Endothelial cell of umbilical vein (primary cell): ENCODE results near the gene ABCG2. TPM values are rescaled to one million over a fixed set of nuclear protein-coding genes. Genes with fewer than 3 reads are reported as not detected.

Experiments used
- BruUV-seq: library from RNA; stranded (reverse); fragments of 400-500 nt; replicated peaks from 2 replicates; lab custom pipeline; 2021; lab: Mats Ljungman, UMichigan
- CTCF ChIA-PET: fragments of 300-600, 350-600 bp; sonication (Branson Sonifier 250); formaldehyde crosslinking; loops from one replicate; lab custom pipeline; 2021; ENCODE audit warnings: antibody characterized with exemption, inconsistent platforms; lab: Charles Lee
- POLR2A ChIA-PET: fragments of 300-600, 350-600 bp; sonication (Branson Sonifier 250); formaldehyde crosslinking; loops from one replicate; lab custom pipeline; 2021; ENCODE audit warnings: antibody characterized with exemption, inconsistent platforms; lab: Charles Lee
- DNase-seq: peaks from one replicate; pipeline ENCODE4 v3.0.0-alpha.2; 2011; ENCODE audit warnings: low read depth, low spot score
- FAIRE-seq: peaks from 2 replicates; lab custom pipeline; 2011; peaks lifted over from hg19 to GRCh38; lab: Jason Lieb, UNC
- H2AFZ ChIP-seq: 2 replicates; pipeline ENCODE4 v1.6.0; 2012; ENCODE audit warnings: low read depth, low read length, control low read depth, inconsistent platforms
- H3K27ac ChIP-seq: 2 replicates; pipeline ENCODE4 v1.5.1; 2011; ENCODE audit warnings: low read depth, mild to moderate bottlenecking, control low read depth, low read length, moderate library complexity; ENCODE audit not compliant: insufficient read depth
- H3K27me3 ChIP-seq, 2 experiments: 2 replicates each; pipeline versions ENCODE4 v1.6.0 to v1.6.1; 2011; ENCODE audit warnings: low read length in 2 of 2, mixed read lengths in 1 of 2; ENCODE audit not compliant: control insufficient read depth in 2 of 2, insufficient read depth in 2 of 2
- H3K36me3 ChIP-seq, 2 experiments: 2 replicates in 1 of 2; 3 replicates in 1 of 2; pipeline ENCODE4 v1.5.1; 2011; ENCODE audit warnings: low read length in 2 of 2, mild to moderate bottlenecking in 1 of 2, moderate library complexity in 1 of 2; ENCODE audit not compliant: control insufficient read depth in 2 of 2, insufficient read depth in 2 of 2; ENCODE audit errors: extremely low read depth in 1 of 2
- H3K4me1 ChIP-seq: 3 replicates; pipeline ENCODE4 v1.5.1; 2011; ENCODE audit warnings: mild to moderate bottlenecking, low read length; ENCODE audit not compliant: control insufficient read depth, insufficient read depth; ENCODE audit errors: extremely low read depth
- H3K4me2 ChIP-seq: 2 replicates; pipeline ENCODE4 v1.6.1; 2011; ENCODE audit warnings: low read length, control low read depth, mixed read lengths; ENCODE audit not compliant: insufficient read depth
- H3K4me3 ChIP-seq, 3 experiments: fragments of 200-600 bp in 1 of 3; sonication (generic), shearing (Covaris generic) in 1 of 3; replicated peaks in 1 of 3; 2 replicates each; pipeline ENCODE4 v1.5.1; 2011 to 2016; ENCODE audit warnings: control low read depth in 3 of 3, low read length in 3 of 3, mild to moderate bottlenecking in 2 of 3, inconsistent platforms in 1 of 3, low read depth in 1 of 3, moderate library complexity in 1 of 3; ENCODE audit not compliant: insufficient read depth in 1 of 3
- H3K79me2 ChIP-seq: 2 replicates; pipeline ENCODE4 v1.6.0; 2012; ENCODE audit warnings: low read length, inconsistent platforms; ENCODE audit not compliant: control insufficient read depth, insufficient read depth
- H3K9ac ChIP-seq: replicated peaks from 2 replicates; pipeline ENCODE3; 2011; ENCODE audit warnings: low read length, control low read depth; ENCODE audit not compliant: insufficient read depth; ENCODE audit errors: extremely low read depth
- H3K9me1 ChIP-seq: replicated peaks from 3 replicates; pipeline ENCODE4 v1.6.0; 2011; ENCODE audit warnings: mild to moderate bottlenecking, low read length; ENCODE audit not compliant: control insufficient read depth, insufficient read depth; ENCODE audit errors: extremely low read depth
- H3K9me3 ChIP-seq: replicated peaks from 2 replicates; pipeline ENCODE4 v1.5.1; 2012; ENCODE audit warnings: low read length, inconsistent platforms; ENCODE audit not compliant: control insufficient read depth, insufficient read depth
- H4K20me1 ChIP-seq: replicated peaks from 2 replicates; pipeline ENCODE3; 2011; ENCODE audit warnings: mild to moderate bottlenecking, low read length; ENCODE audit not compliant: control insufficient read depth, insufficient read depth; ENCODE audit errors: extremely low read depth
- EZH2 ChIP-seq: IDR thresholded peaks from 2 replicates; pipeline ENCODE4 v1.6.1; 2012; ENCODE audit warnings: borderline replicate concordance, low read depth, mild to moderate bottlenecking, moderate library complexity, low read length, inconsistent platforms; ENCODE audit not compliant: severe bottlenecking
- FOS ChIP-seq: IDR thresholded peaks from 2 replicates; pipeline ENCODE4 v1.6.1; 2011; ENCODE audit warnings: mild to moderate bottlenecking, low read length, moderate library complexity, borderline replicate concordance; ENCODE audit not compliant: insufficient read depth
- GATA2 ChIP-seq: IDR thresholded peaks from 2 replicates; pipeline ENCODE4 v1.7.0; 2011; ENCODE audit warnings: low read depth, mild to moderate bottlenecking, moderate library complexity, mixed read lengths, low read length; ENCODE audit not compliant: insufficient read length, insufficient read depth
- JUN ChIP-seq: IDR thresholded peaks from 2 replicates; pipeline ENCODE4 v1.6.1; 2011; ENCODE audit warnings: borderline replicate concordance, low read depth; ENCODE audit not compliant: insufficient read length, insufficient read depth
- MAX ChIP-seq: IDR thresholded peaks from 2 replicates; pipeline ENCODE4 v1.6.1; 2011; ENCODE audit not compliant: insufficient read depth, insufficient read length
- MYC ChIP-seq: IDR thresholded peaks from one replicate; pipeline ENCODE4 v1.6.1; 2011; ENCODE audit warnings: mild to moderate bottlenecking, low read depth, low read length
- POLR2A ChIP-seq: IDR thresholded peaks from 2 replicates; pipeline ENCODE4 v1.6.1; 2012; ENCODE audit warnings: low read depth, mild to moderate bottlenecking, control low read depth, low read length
- POLR2AphosphoS5 ChIP-seq: IDR thresholded peaks from 2 replicates; pipeline ENCODE4 v1.6.1; 2012; ENCODE audit warnings: low read depth, mild to moderate bottlenecking, control low read depth, low read length, moderate library complexity; ENCODE audit not compliant: insufficient read depth
- dilution Hi-C: fragments of 300-500 bp; cut with MboI; formaldehyde crosslinking; loops from one replicate; pipeline ENCODE4 v1.15.0; 2019; ENCODE audit warnings: low sequenced_read_pairs; ENCODE audit not compliant: extremely low pct_ligation_motif_present
- intact Hi-C: fragments of 100-400 bp; cut with micrococcal nuclease; formaldehyde crosslinking; loops from one replicate; pipeline ENCODE4 v1.10.0; 2022
- polyA plus RNA-seq, 4 experiments: library from polyadenylated mRNA; depleted of rRNA in 3 of 4; stranded (reverse) in 3 of 4; unstranded in 1 of 4; fragments of >200 nt; gene quantifications; 2 replicates each; pipeline versions ENCODE4 v1.2.1 to v1.2.3, GENCODE V29; 2011 to 2012; ENCODE audit warnings: missing spikeins in 1 of 4
- total RNA-seq: library from RNA; stranded (reverse); gene quantifications from 2 replicates; pipeline ENCODE4 v1.2.3, GENCODE V29; 2021

Gene ABCG2
- total and polyA plus RNA-seq, 2 donors (not counting 3 experiments of a cell fraction or from before 2014, with no cell fraction given): 3.4 to 5.0 TPM

GRCh38 chr4:88063634-88064296 lies 94.7 kb downstream of the ABCG2 start:
- CTCF ChIA-PET: interaction anchor here (0.6 to 2.6 kb wide), 4 partner anchors 9 to 147 kb away, joined by 3 to 11 read pairs (median 6); no protein-coding TSS in a partner anchor
- TF ChIP-seq MAX (no peak), POLR2AphosphoS5 (no peak), MYC (no peak), GATA2 (no peak), EZH2 (no peak), POLR2A (no peak), FOS (no peak), JUN (no peak)
- H2AFZ ChIP-seq: no peak overlapping the region
- no peaks in the 10 kb centered on the region for H3K9me1 ChIP-seq
- H3K27me3 ChIP-seq: no peaks in the 10 kb centered on the region
- no peak overlapping the region for H3K9ac ChIP-seq
- H4K20me1 ChIP-seq: no peaks in the 10 kb centered on the region
- H3K9me3 ChIP-seq: no peaks in the 10 kb centered on the region
- H3K27ac ChIP-seq: no peak overlapping the region
- no peak overlapping the region for H3K4me2 ChIP-seq
- H3K36me3 ChIP-seq: peaks cover 0 to 12% of the 10 kb centered on the region in 2 experiments
- POLR2A ChIA-PET: interaction anchor here (0.7 kb wide), 1 partner anchor 30 kb away, joined by 3 read pairs; no protein-coding TSS in a partner anchor
- dilution Hi-C loops: no loop called here
- no peak overlapping the region for H3K4me3 ChIP-seq
- intact Hi-C loops: no loop called here
- H3K4me1 ChIP-seq: peaks cover 6% of the 10 kb centered on the region
- no TSS peak for BruUV-seq
- DNase-seq (no peak), FAIRE-seq (no peak)
- no peaks in the 10 kb centered on the region for H3K79me2 ChIP-seq
